ENCODE data around the gene TTF2. TPM values are rescaled to one million over a fixed set of nuclear protein-coding genes. Genes with fewer than 3 reads are reported as not detected.

Gene TTF2
- total and polyA plus RNA-seq, 2 experiments from 2014 or later: 84.7 to 85.4 TPM

DNA sequence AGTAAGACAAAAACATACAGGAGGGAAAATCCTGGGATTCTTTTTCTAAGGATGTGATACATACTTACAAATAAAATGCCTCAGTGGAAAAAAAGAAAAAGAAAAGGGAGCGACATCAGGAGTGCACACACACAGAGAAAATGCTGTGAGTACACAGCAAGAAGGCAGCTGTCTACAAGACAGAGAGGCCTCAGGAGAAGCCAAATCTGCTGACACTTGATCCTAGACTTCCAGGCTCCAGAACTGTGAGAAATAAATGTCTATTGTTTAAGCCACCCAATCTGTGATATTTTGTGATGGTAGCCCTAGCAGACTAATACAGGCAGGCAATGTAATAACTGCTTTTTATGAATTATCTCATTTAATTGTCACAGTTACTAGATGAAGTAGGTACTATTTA is 78.4 kb downstream of the TTF2 start:
- no peaks in the 10 kb centered on the region for H3K9me3 Mint-ChIP-seq
- no peaks in the 10 kb centered on the region for H3K27me3 ChIP-seq (ENCODE audit: insufficient read depth)
- no peak overlapping the region for H3K4me3 Mint-ChIP-seq
- H3F3A ChIP-seq (replicated peaks; ENCODE audit: low read depth): no peaks in the 10 kb centered on the region
- no peak overlapping the region for H3K4me3 ChIP-seq
- DNase-seq (ENCODE audit: low spot score) (no peak), ATAC-seq (no peak)
- no peaks in the 10 kb centered on the region for H4K20me1 ChIP-seq (replicated peaks; ENCODE audit: insufficient read depth)
- TF ChIP-seq ZNF114 (CRISPR knock-in tag; IDR thresholded peaks at IDR 0.05) (no peak), NANOG (IDR thresholded peaks at IDR 0.05; ENCODE audit: borderline replicate concordance) (no peak), JUNB (IDR thresholded peaks at IDR 0.05; ENCODE audit: unreplicated experiment) (no peak)
- TF ChIP-seq, protein P1, sequence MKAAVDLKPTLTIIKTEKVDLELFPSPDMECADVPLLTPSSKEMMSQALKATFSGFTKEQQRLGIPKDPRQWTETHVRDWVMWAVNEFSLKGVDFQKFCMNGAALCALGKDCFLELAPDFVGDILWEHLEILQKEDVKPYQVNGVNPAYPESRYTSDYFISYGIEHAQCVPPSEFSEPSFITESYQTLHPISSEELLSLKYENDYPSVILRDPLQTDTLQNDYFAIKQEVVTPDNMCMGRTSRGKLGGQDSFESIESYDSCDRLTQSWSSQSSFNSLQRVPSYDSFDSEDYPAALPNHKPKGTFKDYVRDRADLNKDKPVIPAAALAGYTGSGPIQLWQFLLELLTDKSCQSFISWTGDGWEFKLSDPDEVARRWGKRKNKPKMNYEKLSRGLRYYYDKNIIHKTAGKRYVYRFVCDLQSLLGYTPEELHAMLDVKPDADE (IDR thresholded peaks at IDR 0.05): no peak
- TF ChIP-seq, protein P2, sequence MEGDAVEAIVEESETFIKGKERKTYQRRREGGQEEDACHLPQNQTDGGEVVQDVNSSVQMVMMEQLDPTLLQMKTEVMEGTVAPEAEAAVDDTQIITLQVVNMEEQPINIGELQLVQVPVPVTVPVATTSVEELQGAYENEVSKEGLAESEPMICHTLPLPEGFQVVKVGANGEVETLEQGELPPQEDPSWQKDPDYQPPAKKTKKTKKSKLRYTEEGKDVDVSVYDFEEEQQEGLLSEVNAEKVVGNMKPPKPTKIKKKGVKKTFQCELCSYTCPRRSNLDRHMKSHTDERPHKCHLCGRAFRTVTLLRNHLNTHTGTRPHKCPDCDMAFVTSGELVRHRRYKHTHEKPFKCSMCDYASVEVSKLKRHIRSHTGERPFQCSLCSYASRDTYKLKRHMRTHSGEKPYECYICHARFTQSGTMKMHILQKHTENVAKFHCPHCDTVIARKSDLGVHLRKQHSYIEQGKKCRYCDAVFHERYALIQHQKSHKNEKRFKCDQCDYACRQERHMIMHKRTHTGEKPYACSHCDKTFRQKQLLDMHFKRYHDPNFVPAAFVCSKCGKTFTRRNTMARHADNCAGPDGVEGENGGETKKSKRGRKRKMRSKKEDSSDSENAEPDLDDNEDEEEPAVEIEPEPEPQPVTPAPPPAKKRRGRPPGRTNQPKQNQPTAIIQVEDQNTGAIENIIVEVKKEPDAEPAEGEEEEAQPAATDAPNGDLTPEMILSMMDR (conservative IDR thresholded peaks at IDR 0.05; ENCODE audit: low read depth in 2 of 2): no peak
- TF ChIP-seq, protein P3, sequence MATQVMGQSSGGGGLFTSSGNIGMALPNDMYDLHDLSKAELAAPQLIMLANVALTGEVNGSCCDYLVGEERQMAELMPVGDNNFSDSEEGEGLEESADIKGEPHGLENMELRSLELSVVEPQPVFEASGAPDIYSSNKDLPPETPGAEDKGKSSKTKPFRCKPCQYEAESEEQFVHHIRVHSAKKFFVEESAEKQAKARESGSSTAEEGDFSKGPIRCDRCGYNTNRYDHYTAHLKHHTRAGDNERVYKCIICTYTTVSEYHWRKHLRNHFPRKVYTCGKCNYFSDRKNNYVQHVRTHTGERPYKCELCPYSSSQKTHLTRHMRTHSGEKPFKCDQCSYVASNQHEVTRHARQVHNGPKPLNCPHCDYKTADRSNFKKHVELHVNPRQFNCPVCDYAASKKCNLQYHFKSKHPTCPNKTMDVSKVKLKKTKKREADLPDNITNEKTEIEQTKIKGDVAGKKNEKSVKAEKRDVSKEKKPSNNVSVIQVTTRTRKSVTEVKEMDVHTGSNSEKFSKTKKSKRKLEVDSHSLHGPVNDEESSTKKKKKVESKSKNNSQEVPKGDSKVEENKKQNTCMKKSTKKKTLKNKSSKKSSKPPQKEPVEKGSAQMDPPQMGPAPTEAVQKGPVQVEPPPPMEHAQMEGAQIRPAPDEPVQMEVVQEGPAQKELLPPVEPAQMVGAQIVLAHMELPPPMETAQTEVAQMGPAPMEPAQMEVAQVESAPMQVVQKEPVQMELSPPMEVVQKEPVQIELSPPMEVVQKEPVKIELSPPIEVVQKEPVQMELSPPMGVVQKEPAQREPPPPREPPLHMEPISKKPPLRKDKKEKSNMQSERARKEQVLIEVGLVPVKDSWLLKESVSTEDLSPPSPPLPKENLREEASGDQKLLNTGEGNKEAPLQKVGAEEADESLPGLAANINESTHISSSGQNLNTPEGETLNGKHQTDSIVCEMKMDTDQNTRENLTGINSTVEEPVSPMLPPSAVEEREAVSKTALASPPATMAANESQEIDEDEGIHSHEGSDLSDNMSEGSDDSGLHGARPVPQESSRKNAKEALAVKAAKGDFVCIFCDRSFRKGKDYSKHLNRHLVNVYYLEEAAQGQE (IDR thresholded peaks at IDR 0.05; ENCODE audit: unreplicated experiment): no peak
- no peaks in the 10 kb centered on the region for H3K36me3 ChIP-seq (ENCODE audit: insufficient read depth)
- H3K4me2 ChIP-seq: no peak overlapping the region
- H3K79me2 ChIP-seq (replicated peaks; ENCODE audit: insufficient read depth): no peaks in the 10 kb centered on the region
- H3K27ac ChIP-seq (ENCODE audit: low read depth): no peak overlapping the region
- H2AFZ ChIP-seq: no peak overlapping the region
- peaks cover 5% of the 10 kb centered on the region for H3K27me3 Mint-ChIP-seq (ENCODE audit: insufficient read depth, low read depth, poor library complexity)
- peaks cover 31% of the 10 kb centered on the region for H3K4me1 ChIP-seq (ENCODE audit: insufficient read depth)
- peaks cover 6% of the 10 kb centered on the region; the same call in 1 of the 2 replicates for H3K9me2 ChIP-seq (ENCODE audit: insufficient read depth)
- peaks cover 33% of the 10 kb centered on the region for H3K4me1 Mint-ChIP-seq
- no peak overlapping the region for H3K27ac Mint-ChIP-seq
- no peaks in the 10 kb centered on the region for H3K36me3 Mint-ChIP-seq (ENCODE audit: low read depth)

DNA sequence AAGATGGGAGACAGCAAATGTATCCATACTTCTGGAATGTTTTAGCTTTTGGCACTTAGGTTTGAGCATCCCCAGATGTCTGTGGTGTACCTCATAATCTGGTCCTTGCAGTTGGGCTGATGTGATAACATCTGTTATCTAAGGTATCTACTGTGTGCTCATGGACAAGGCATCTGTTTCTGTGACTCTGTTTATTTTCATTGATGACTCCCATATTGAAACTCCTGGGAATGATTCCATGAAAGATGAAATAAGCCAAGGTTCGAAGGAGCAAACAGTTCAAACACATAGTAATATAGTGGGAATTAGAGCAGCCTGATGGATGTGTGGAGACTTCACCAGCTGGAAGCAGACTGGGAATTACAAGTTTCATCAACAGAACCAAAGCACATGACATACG is 82.1 kb downstream of the TTF2 start:
- Mint-ChIP-seq H3K4me3 (no peak overlapping the region), H3K36me3 (ENCODE audit: low read depth) (no peaks in the 10 kb centered on the region), H3K27me3 (ENCODE audit: insufficient read depth, low read depth, poor library complexity) (no peaks in the 10 kb centered on the region), H3K4me1 (peaks cover 17% of the 10 kb centered on the region), H3K27ac (no peak overlapping the region), H3K9me3 (no peaks in the 10 kb centered on the region)
- Histone ChIP-seq H4K20me1 (replicated peaks; ENCODE audit: insufficient read depth) (no peaks in the 10 kb centered on the region), H3K4me2 (no peak overlapping the region), H3K79me2 (replicated peaks; ENCODE audit: insufficient read depth) (no peaks in the 10 kb centered on the region), H3K27ac (ENCODE audit: low read depth) (no peak overlapping the region), H3K4me1 (ENCODE audit: insufficient read depth) (peaks cover 13% of the 10 kb centered on the region; the same call in 1 of the 2 replicates), H3K4me3 (no peak overlapping the region), H3F3A (replicated peaks; ENCODE audit: low read depth) (no peaks in the 10 kb centered on the region), H3K27me3 (ENCODE audit: insufficient read depth) (no peaks in the 10 kb centered on the region), H3K36me3 (ENCODE audit: insufficient read depth) (no peaks in the 10 kb centered on the region), H2AFZ (no peak overlapping the region), H3K9me2 (ENCODE audit: insufficient read depth) (peaks cover 6% of the 10 kb centered on the region; the same call in 1 of the 2 replicates)
- no peak for ATAC-seq
- no peak for DNase-seq (ENCODE audit: low spot score)
- TF ChIP-seq, protein P2 (conservative IDR thresholded peaks at IDR 0.05; ENCODE audit: low read depth in 2 of 2): no peak
- TF ChIP-seq EZH2phosphoT487 (IDR thresholded peaks at IDR 0.05; ENCODE audit: unreplicated experiment) (no peak), JUNB (IDR thresholded peaks at IDR 0.05; ENCODE audit: unreplicated experiment) (no peak), ZNF331 (CRISPR knock-in tag; IDR thresholded peaks at IDR 0.05; ENCODE audit: low read depth) (no peak), CREB1 (CRISPR knock-in tag; IDR thresholded peaks at IDR 0.05; ENCODE audit: low read depth) (no peak), NANOG (IDR thresholded peaks at IDR 0.05; ENCODE audit: borderline replicate concordance) (no peak), ZNF114 (CRISPR knock-in tag; IDR thresholded peaks at IDR 0.05) (no peak)
- TF ChIP-seq, protein P1 (IDR thresholded peaks at IDR 0.05): no peak
- TF ChIP-seq, protein P3 (IDR thresholded peaks at IDR 0.05; ENCODE audit: unreplicated experiment): no peak
